ENCODE data around the gene MED17. TPM values are rescaled to one million over a fixed set of nuclear protein-coding genes. Genes with fewer than 3 reads are reported as not detected.

MED17 gene
- total and polyA plus RNA-seq, 10 donors, result 10.4 to 41.3 (median 36.6) TPM

DNA sequence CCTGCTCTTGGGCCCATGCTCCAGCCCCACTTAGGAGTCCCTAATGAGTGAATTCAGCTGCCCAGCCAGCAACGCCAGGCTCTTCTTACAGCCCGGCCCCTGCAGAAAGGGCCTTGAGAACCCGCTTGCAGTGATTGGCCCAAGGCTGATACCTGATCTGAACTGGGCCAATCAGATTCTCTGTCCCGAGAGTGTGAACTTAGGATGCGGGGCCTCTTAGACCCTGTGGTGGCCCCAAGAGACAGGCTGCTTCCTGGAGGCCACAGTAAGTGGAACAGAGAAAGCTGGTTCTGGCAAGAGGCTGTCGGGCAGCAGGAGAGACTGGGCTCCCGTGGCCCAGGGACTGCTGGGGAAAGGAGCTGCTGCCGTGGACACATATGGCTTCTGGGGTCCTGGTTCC is 54.9 kb downstream of the MED17 start:
- intact Hi-C loops (cut with DNase I; ENCODE audit: low total_unique reads), result no loop called here
- H3K27ac ChIP-seq, result no peak overlapping the region
- H3K4me1 ChIP-seq, result no peaks in the 10 kb centered on the region
- DNase-seq, result no peak
- H3K27me3 ChIP-seq (replicated peaks in 1 of 7), result no peaks in the 10 kb centered on the region
- TF ChIP-seq POLR2A (IDR thresholded peaks at IDR 0.05) (no peak), POLR2AphosphoS5 (IDR thresholded peaks at IDR 0.05) (no peak)
- TF ChIP-seq, protein P1, sequence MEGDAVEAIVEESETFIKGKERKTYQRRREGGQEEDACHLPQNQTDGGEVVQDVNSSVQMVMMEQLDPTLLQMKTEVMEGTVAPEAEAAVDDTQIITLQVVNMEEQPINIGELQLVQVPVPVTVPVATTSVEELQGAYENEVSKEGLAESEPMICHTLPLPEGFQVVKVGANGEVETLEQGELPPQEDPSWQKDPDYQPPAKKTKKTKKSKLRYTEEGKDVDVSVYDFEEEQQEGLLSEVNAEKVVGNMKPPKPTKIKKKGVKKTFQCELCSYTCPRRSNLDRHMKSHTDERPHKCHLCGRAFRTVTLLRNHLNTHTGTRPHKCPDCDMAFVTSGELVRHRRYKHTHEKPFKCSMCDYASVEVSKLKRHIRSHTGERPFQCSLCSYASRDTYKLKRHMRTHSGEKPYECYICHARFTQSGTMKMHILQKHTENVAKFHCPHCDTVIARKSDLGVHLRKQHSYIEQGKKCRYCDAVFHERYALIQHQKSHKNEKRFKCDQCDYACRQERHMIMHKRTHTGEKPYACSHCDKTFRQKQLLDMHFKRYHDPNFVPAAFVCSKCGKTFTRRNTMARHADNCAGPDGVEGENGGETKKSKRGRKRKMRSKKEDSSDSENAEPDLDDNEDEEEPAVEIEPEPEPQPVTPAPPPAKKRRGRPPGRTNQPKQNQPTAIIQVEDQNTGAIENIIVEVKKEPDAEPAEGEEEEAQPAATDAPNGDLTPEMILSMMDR (IDR thresholded peaks at IDR 0.05 in 8 of 11, conservative IDR thresholded peaks at IDR 0.05 in 3 of 11), result no peak
- WGBS, 5 donors, result 87 to 96% (median 93%) methylated on average over 8 of the region's 8 CpGs
- no peak overlapping the region for H3K4me3 ChIP-seq
- no peaks in the 10 kb centered on the region for H3K36me3 ChIP-seq
- no peaks in the 10 kb centered on the region for H3K9me3 ChIP-seq

DNA sequence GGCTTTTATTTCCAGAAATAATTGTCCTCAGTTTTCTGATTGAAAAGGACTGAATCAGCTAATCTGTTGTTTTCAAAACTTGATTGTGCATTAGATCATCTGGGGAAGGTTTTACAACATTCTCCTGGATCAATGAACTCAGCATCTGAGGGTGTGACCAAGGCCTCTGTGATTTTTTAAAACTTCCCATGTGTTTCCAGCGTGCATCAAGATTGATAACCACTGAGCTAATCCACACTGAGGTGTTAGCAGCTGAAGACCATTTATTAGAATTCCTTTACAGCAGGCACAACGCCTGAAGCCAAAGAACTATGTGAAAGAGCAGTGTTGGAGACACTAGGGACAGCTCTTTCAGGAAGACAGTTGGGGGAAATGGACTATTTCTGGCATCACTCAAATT is 56.1 kb downstream of the MED17 start:
- intact Hi-C loops (cut with DNase I; ENCODE audit: low total_unique reads), result no loop called here
- H3K36me3 ChIP-seq, result no peaks in the 10 kb centered on the region
- H3K4me1 ChIP-seq, result no peaks in the 10 kb centered on the region
- no peak for DNase-seq
- WGBS, 5 donors, result 57 to 85% (median 59%) methylated on average over 2 of the region's 2 CpGs
- no peak overlapping the region for H3K27ac ChIP-seq
- no peak for TF ChIP-seq POLR2AphosphoS5 (IDR thresholded peaks at IDR 0.05)
- no peak for TF ChIP-seq POLR2A (IDR thresholded peaks at IDR 0.05)
- TF ChIP-seq, protein P1 (IDR thresholded peaks at IDR 0.05 in 8 of 11, conservative IDR thresholded peaks at IDR 0.05 in 3 of 11), result no peak
- no peak overlapping the region for H3K4me3 ChIP-seq
- no peaks in the 10 kb centered on the region for H3K27me3 ChIP-seq (replicated peaks in 1 of 7)
- no peaks in the 10 kb centered on the region for H3K9me3 ChIP-seq

DNA sequence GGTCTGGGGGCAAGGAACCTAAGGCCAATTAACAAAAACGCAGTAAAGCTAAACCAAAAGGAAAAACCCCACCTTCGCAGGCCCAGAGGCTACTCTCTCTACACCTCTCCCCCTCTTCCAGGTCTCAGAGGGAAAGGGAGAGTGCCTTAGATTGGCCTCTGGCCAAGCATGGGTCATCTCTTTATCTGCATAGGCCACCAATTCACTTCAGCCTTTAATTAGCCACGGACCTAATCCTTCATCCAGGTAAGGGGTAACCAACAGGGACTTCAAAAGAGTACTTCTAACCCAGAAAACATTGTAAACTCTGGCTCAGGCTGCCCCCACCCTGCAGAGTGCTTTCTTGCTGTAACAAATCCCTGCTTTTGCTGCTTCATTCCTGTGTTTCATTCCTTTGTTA is 56.9 kb downstream of the MED17 start:
- H3K4me3 ChIP-seq, result no peak overlapping the region
- H3K27ac ChIP-seq, result no peak overlapping the region
- DNase-seq, result no peak
- TF ChIP-seq, protein P1 (IDR thresholded peaks at IDR 0.05 in 8 of 11, conservative IDR thresholded peaks at IDR 0.05 in 3 of 11), result no peak
- TF ChIP-seq POLR2AphosphoS5 (IDR thresholded peaks at IDR 0.05), result no peak
- TF ChIP-seq POLR2A (IDR thresholded peaks at IDR 0.05), result no peak
- intact Hi-C loops (cut with DNase I; ENCODE audit: low total_unique reads), result no loop called here
- 53 to 67% (median 60%) methylated on average over 3 of the region's 3 CpGs for WGBS, 5 donors
- H3K27me3 ChIP-seq (replicated peaks in 1 of 7), result no peaks in the 10 kb centered on the region
- H3K36me3 ChIP-seq, result no peaks in the 10 kb centered on the region
- H3K9me3 ChIP-seq, result no peaks in the 10 kb centered on the region
- H3K4me1 ChIP-seq, result no peaks in the 10 kb centered on the region

DNA sequence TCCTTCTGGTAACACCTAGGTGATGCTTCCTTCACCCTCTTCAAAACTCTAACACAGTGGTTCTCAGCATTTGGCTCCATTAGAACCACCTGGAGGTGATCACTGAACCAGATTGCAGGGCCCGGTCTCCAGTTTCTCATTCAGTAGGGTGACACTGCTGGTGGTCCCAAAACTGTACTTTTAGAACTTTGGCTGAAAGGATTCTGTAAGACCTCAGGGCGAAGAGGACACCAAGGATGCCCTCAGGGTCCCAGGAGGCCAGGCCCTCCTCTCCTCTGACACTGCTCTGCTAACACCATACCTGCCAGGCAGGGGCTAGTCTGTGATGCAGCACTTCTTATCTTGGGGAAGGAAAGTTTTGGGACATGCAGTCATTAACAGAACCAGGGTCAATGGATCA is 57.4 kb downstream of the MED17 start:
- WGBS, 5 donors, result 66 to 90% (median 79%) methylated on average over 2 of the region's 2 CpGs
- no peak for TF ChIP-seq POLR2A (IDR thresholded peaks at IDR 0.05)
- TF ChIP-seq, protein P1 (IDR thresholded peaks at IDR 0.05 in 8 of 11, conservative IDR thresholded peaks at IDR 0.05 in 3 of 11), result no peak
- no peak for TF ChIP-seq POLR2AphosphoS5 (IDR thresholded peaks at IDR 0.05)

More for the DNA sequence above, 57.4 kb downstream of the MED17 start:
- H3K27ac ChIP-seq, result no peak overlapping the region
- no peaks in the 10 kb centered on the region for H3K36me3 ChIP-seq
- no peaks in the 10 kb centered on the region for H3K4me1 ChIP-seq
- no peaks in the 10 kb centered on the region for H3K27me3 ChIP-seq (replicated peaks in 1 of 7)
- H3K9me3 ChIP-seq, result no peaks in the 10 kb centered on the region
- H3K4me3 ChIP-seq, result no peak overlapping the region
- intact Hi-C loops (cut with DNase I; ENCODE audit: low total_unique reads), result no loop called here
- no peak for DNase-seq
